IPS-NIHi11 (cell line): ENCODE results near the gene ZFYVE19.

Experiments used
- DNase-seq: peaks from one replicate; pipeline ENCODE4 v3.0.0; 2012; ENCODE audit warnings: mixed read lengths, low spot score

The ZFYVE19 gene

DNA sequence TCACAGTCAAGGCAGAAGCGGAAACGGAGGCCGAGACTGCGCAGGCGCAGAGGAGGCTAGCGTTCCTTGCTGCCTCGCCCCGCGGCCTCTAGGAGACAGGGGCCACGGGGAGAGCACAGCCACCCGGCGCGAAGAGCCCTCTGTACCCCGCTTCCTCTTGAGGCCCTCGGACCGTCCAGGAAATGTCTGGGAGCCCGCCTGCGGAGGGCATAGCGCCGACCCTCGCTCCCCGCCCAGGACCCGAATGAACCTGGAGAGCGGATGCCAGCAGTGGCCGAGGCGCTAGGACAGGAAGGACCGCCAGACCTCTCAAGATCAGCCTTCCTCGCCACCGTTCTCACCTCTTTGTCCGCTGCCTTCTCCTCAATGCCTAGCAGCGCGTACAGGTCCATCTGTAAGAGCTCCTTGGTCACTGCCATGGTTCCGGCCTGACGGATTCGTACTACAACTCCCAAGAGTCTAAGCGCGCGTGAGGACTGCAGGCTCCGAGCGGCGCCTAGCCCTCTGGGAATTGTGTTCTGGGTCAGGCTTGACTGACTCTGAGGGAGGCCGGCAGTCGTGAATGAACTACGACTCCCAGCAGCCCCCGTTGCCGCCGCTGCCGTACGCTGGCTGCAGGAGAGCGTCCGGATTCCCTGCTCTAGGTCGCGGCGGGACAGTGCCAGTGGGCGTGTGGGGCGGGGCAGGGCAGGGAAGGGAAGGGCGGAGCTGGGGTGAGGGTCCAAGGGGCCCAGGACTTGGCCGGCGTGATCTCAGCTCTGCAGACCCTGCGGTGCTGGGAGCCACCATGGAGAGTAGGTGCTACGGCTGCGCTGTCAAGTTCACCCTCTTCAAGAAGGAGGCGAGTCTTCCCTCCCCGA, at the start of gene ZFYVE19, which contains the start of gene DNAJC17:
TSS of gene ZFYVE19 (plus strand) at position 62 of the 860 bp plus-strand sequence. CDS start at position 563, 501 bp downstream.
TSS of gene DNAJC17 (minus strand) at position 446 of the 860 bp plus-strand sequence. CDS start at position 419, 27 bp downstream.
- peak; percentile 93 for DNase-seq

DNA sequence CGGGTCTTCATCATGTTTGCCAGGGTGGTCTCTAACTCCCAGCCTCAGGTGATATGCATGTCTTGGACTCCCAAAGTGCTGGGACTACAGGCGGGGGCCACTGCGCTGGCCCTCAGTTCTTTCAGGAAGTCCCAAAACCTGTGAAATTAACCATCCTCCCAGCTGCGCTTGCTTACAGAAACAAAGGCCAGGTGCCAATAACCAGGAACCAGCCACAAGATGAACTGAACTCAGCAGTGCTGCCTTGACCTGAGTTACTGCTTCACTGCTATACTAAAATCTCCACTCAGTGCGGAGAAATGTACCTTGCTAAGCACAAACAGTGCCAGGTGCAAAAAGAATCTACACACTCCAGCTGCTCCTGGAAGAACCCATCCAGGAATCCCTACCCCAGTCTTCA, 46.9 kb upstream of the ZFYVE19 start:
- no peak for DNase-seq

- peak; percentile 53 for DNase-seq
Observed at GRCh38 chr15:40762919-40763800, 43.7 kb upstream of the ZFYVE19 start.

GRCh38 chr15:40763801-40764628, 42.9 kb upstream of the ZFYVE19 start, which contains the start of gene GCHFR:
GCHFR (plus strand) TSS chr15:40764068; CDS start chr15:40764181, 113 bp downstream.
- DNase-seq, result peak; percentile 90

DNA sequence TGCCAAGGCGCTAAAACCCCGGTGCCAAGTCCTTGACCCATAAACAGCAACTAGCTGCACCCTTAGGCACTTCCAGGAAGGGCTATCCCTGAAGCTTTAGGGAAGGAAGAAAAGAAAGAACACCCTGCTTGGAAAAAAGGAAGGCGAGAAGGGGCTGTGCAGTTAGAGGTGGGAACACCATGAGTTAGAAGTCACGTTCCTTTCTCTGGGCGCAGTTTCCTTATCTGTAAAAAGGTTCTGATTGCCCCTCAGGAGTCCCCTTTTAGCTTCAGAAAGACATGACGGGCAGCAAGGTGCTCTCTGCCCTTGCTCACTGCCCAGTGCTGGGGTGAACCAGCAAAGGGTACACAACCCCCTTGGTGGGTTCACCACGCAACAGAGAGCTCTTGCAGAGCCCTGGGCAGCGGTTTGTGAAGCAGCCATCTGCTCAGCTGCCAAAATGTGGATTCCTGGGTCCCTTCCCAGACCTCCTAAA, 42.2 kb upstream of the ZFYVE19 start:
- DNase-seq, result no peak

DNA sequence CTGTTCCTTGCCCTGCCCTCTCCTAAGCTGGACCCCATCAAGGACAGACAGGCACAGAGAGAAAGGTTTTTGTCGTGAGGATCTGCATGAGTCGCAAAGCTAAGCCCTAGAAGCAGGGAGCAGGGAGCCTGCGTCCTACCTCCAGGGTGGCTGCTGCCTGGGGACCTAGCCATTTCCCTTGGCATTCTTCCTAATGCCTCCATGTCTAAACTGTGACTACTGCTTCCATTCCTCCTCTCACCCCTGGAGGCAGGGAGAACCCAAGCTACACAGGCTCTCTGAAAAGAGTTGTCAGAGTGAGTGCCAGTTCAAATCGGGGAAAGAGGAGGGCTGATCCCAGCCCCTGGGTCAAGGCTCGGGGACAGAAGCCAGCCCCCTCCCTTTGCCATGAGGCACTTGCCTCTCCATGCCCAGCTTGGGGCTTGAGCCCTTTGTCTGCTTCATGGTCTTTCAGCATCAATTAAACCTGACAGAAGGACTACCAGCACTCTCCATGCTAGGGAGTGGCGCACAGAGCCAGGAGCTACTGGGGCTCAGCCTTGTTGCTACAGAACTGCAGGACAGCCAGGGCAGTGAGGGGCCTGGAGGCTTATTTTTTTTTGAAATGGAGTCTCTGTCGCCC, 40.6 kb upstream of the ZFYVE19 start:
- DNase-seq, result no peak

GRCh38 chr15:40766906-40767837, 39.7 kb upstream of the ZFYVE19 start:
- DNase-seq, result no peak

GRCh38 chr15:40767838-40768500, 38.9 kb upstream of the ZFYVE19 start:
- no peak for DNase-seq

DNA sequence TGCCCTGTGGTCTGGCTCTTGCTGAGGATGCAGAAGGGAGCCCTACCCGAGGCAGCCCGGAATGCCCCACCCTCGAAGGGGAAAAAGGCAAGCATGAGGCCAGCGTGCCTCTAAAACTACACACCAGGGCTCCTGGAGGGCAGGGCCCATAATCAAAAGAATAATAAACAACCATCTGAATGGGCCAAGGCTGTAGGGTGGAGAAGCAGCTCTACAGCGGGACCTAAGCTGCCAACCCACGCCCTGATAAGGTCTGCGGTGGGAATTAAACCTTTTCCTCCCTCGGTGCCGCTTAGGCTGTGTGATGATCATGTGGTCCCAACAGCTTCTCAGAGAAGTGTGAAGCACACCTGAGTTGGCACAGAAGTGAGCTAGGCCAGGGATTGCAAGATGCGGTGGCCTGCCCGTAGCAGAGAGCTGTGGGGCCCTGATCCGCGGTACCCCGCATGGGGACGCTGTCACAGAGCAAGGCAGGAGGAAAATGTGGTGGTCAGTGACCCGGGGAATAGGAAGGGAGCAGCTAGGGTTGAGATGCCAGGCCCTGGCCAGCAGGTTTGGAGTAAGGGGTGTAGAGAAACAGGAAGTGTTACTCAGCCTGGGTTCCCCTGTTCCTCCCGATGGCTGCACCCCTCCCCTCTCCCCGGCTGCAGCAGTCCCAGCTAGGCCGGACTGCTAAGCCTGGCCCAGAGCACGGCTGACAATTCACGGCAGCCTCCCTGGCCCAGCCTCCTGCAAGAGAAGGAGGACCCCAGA, 38.2 kb upstream of the ZFYVE19 start:
- no peak for DNase-seq

DNA sequence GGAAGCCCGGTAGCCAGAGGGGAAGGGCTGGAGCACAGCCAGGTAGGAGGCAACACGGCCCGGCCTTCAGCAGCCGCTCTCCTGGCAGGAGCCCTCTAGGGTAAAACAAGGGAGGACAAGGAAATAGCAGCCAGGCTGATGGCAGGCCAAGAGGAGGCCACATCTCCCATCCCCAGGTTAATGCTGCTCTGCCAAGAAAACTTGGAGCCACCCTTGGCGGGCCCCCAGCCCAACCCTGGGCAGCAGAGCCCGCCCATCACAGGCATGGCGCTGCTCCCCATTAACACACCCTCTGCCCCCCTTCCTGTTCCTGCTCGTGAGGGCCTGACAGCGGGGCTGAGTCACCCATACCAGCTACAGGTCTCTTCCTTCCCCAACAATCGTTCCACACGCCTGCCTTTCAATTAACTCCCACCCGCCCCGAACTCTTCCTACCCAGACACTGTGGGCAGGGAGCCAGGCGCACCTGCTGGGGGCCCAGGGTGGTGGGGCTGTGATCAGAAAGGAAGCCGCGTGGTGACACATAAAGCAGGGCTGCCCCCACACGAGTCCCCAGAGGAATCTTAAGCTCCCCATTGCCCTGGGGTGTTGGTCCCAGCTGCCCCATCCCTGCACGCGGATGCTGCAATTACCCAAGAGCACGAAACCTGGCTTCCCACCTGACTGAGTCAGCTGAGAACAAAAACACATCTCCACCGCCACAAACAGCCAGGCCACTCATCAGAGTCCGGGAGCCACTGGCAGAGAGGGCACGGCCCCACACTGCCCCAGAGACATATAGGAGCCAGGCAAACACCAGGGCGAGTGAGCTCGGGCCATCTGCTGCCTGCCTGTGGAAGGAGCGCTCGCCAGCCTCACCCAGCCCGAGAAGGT, 37.4 kb upstream of the ZFYVE19 start, which contains the start of gene C15orf62:
TSS of gene C15orf62 (plus strand) at position 707 of the 873 bp plus-strand sequence. CDS start 516 bp downstream, outside the sequence.
- peak; percentile 47 for DNase-seq

- no peak for DNase-seq
Observed at GRCh38 chr15:40770147-40770721, 36.7 kb upstream of the ZFYVE19 start.

GRCh38 chr15:40771242-40771641, 35.6 kb upstream of the ZFYVE19 start:
- DNase-seq, result no peak

- no peak for DNase-seq
Observed at GRCh38 chr15:40772014-40772413, 34.9 kb upstream of the ZFYVE19 start.

- no peak for DNase-seq
Observed at GRCh38 chr15:40773496-40773895, 33.4 kb upstream of the ZFYVE19 start.

GRCh38 chr15:40773902-40774301, 33.0 kb upstream of the ZFYVE19 start:
- no peak for DNase-seq

DNA sequence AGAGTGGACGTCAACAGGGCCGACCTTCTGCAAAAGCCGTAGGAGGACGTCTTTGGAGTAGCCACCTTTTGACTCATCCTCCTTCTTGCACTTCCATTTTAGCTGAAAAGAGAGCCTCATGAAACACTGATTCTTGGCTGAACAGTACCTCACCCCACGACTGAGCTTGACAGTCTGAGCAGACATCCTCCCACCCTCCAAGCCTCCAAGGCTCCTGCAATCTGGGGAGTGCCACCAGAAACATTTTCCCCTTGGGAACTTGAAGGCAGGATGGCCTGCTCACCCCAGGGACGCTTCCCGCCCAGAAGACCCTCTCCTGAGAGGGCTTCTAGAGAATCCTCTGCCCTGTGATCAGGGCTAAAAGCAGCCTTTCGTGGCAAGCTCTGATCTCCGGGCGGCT, 31.9 kb upstream of the ZFYVE19 start:
- no peak for DNase-seq
